Upper lobe of left lung (tissue), 6 donors: ENCODE data around the gene LPAR3. TPM values are rescaled to one million over a fixed set of nuclear protein-coding genes. Genes with fewer than 3 reads are reported as not detected.

Source experiments
- ATAC-seq, 2 donors: fragments of 200-7000 bp; cut with Tn5 transposase; one replicate each; pipeline ENCODE4 v1.9.1; 2022; ENCODE audit warnings: mild to moderate bottlenecking in 2 of 2, moderate library complexity in 2 of 2; ENCODE audit not compliant: low FRiP score in 2 of 2
- DNase-seq, 2 donors: peaks; one replicate each; pipeline ENCODE4 v3.0.0-alpha.2; 2019 to 2020
- H3K27ac ChIP-seq, 4 donors: fragments of 200-600 bp; sonication (generic); one replicate each; pipeline ENCODE4 v1.5.1; 2016 to 2019
- H3K27me3 ChIP-seq, 4 donors: fragments of 200-600 bp; sonication (generic); one replicate each; pipeline ENCODE4 v1.5.1; 2017 to 2019
- H3K36me3 ChIP-seq, 4 donors: fragments of 200-600 bp; sonication (generic); one replicate each; pipeline ENCODE4 v1.5.1; 2016 to 2019
- H3K4me1 ChIP-seq, 4 donors: fragments of 200-600 bp; sonication (generic); one replicate each; pipeline ENCODE4 v1.5.1; 2018 to 2019
- H3K4me3 ChIP-seq, 4 donors: fragments of 200-600 bp; sonication (generic); one replicate each; pipeline ENCODE4 v1.5.1; 2017 to 2019; ENCODE audit warnings: mild to moderate bottlenecking in 2 of 4, moderate library complexity in 1 of 4
- H3K9me3 ChIP-seq, 4 donors: fragments of 200-600 bp; sonication (generic); one replicate each; pipeline ENCODE4 v1.5.1; 2018 to 2019
- EP300 ChIP-seq, 4 donors: sonication (generic); formaldehyde crosslinking; IDR thresholded peaks; one replicate each; pipeline ENCODE4 v1.5.1; 2017; ENCODE audit warnings: antibody characterized with exemption in 4 of 4, control low read depth in 2 of 4
- POLR2A ChIP-seq, 4 donors: fragments of 450-650 bp; IDR thresholded peaks; one replicate each; pipeline ENCODE4 v1.5.1; 2016 to 2017; ENCODE audit warnings: antibody characterized with exemption in 4 of 4, mild to moderate bottlenecking in 2 of 4
- POLR2AphosphoS5 ChIP-seq, 2 donors: sonication (generic); formaldehyde crosslinking; IDR thresholded peaks; one replicate each; pipeline ENCODE4 v1.5.1; 2017; ENCODE audit warnings: antibody characterized with exemption in 2 of 2
- WGBS, 2 donors: methylation state at CpG; one replicate each; pipeline ENCODE4 v1.1.5; 2017 to 2018; 5-methylcytosine and 5-hydroxymethylcytosine counted together
- total RNA-seq, 6 donors: library from RNA; depleted of rRNA in 4 of 6; stranded (reverse); fragments of >200 nt in 4 of 6; gene quantifications; one replicate each; pipeline versions ENCODE4 v1.1.0 to v1.2.1, GENCODE V29; 2016 to 2021
- TF ChIP-seq, protein P1 (sequence below), 6 experiments: fragments of 450-650 bp in 4 of 6; fragments of 200-600 bp in 2 of 6; sonication (generic) in 2 of 6; IDR thresholded peaks; one replicate each; pipeline ENCODE4 v1.5.1; 2016 to 2019; ENCODE audit warnings: antibody characterized with exemption in 6 of 6
- donor health status: DM: no; HTN: no; CAD: no; lungs with moderate emphysema.
- donor health status: DM: no; HTN: yes; CAD: no; lungs with severe emphysema.

The LPAR3 gene
- total RNA-seq, 6 donors from 2014 or later: 1.5 to 9.8 (median 4.3) TPM; not detected in 1

DNA sequence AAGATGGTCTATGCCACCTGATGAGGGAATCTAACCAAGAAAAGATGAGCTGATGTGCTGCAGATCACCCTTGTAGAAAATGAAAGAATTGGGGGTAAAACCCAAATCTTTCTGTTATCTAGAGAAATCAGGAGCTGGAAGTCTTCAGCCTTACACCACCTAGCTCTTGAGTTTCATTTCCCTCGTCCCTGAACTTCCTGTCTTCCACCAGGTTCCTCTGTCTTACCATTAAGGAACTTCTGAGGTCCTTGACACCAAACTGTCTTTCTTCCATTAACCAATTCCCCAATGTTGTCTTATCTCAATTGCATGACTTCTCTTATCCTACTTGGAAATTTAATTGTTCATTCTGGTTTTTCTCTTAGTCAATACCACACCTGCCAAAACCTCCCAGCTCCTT, 31.5 kb downstream of the LPAR3 start:
- TF ChIP-seq POLR2A (IDR thresholded peaks at IDR 0.05) (no peak), POLR2AphosphoS5 (IDR thresholded peaks at IDR 0.05) (no peak)
- H3K9me3 ChIP-seq: no peaks in the 10 kb centered on the region
- H3K27ac ChIP-seq: no peak overlapping the region
- 26 to 29% methylated on average over 1 of the region's 1 CpG for WGBS, 2 donors
- ATAC-seq: no peak
- no peaks in the 10 kb centered on the region for H3K27me3 ChIP-seq
- DNase-seq: no peak
- no peaks in the 10 kb centered on the region for H3K4me1 ChIP-seq
- H3K36me3 ChIP-seq: no peaks in the 10 kb centered on the region
- H3K4me3 ChIP-seq: no peak overlapping the region

DNA sequence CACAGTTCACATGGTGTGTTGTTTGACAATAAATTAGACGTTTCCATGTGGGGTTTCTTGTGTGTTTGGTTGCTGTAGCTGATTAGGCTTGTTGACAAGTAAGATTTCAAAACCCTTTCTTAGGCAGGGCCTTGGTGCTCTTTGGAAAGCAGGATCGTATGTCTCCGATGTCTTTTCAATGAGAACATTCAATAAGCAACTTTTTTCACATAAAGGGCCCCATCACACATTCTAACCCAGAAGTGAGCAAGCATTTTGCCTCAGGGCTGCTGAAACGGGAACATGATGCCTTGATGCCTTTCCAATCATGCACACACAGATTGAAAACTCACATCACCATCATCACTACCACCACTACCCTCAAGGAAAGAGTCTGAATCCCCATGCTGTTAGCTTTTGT, 33.1 kb downstream of the LPAR3 start:
- no peaks in the 10 kb centered on the region for H3K36me3 ChIP-seq
- no peaks in the 10 kb centered on the region for H3K27me3 ChIP-seq
- peaks cover 0 to 1% (median 0%) of the 10 kb centered on the region in 4 donors for H3K4me1 ChIP-seq
- no peak overlapping the region for H3K27ac ChIP-seq
- no peaks in the 10 kb centered on the region for H3K9me3 ChIP-seq
- ATAC-seq: no peak
- WGBS, 2 donors: 76 to 85% methylated on average over 4 of the region's 4 CpGs
- no peak for DNase-seq
- TF ChIP-seq EP300 (IDR thresholded peaks at IDR 0.05) (no peak), POLR2AphosphoS5 (IDR thresholded peaks at IDR 0.05) (no peak), POLR2A (IDR thresholded peaks at IDR 0.05) (no peak)
- TF ChIP-seq, protein P1, sequence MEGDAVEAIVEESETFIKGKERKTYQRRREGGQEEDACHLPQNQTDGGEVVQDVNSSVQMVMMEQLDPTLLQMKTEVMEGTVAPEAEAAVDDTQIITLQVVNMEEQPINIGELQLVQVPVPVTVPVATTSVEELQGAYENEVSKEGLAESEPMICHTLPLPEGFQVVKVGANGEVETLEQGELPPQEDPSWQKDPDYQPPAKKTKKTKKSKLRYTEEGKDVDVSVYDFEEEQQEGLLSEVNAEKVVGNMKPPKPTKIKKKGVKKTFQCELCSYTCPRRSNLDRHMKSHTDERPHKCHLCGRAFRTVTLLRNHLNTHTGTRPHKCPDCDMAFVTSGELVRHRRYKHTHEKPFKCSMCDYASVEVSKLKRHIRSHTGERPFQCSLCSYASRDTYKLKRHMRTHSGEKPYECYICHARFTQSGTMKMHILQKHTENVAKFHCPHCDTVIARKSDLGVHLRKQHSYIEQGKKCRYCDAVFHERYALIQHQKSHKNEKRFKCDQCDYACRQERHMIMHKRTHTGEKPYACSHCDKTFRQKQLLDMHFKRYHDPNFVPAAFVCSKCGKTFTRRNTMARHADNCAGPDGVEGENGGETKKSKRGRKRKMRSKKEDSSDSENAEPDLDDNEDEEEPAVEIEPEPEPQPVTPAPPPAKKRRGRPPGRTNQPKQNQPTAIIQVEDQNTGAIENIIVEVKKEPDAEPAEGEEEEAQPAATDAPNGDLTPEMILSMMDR (IDR thresholded peaks at IDR 0.05): no peak
- H3K4me3 ChIP-seq: no peak overlapping the region

DNA sequence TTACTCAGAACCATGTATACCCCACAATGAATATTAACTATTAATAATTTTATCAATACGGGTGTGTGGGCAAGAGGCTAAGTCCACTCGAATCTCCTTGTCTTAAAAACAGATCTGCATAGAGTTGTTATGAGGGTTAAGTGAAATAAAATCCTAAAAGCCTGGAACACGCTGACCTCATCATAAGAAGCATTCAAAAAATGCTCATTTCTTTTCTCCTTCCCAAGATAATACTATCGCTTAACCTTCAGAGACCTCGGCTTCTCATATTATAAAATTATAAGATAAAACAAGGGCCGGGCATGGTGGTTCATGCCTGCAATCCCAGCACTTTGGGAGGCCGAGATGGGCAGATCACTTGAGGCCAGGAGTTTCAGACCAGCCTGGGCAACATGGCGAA, 35.1 kb downstream of the LPAR3 start:
- Histone ChIP-seq H3K27me3 (no peaks in the 10 kb centered on the region), H3K4me3 (no peak overlapping the region), H3K36me3 (no peaks in the 10 kb centered on the region), H3K4me1 (peaks cover 0 to 3% (median 0%) of the 10 kb centered on the region in 4 donors), H3K27ac (no peak overlapping the region), H3K9me3 (no peaks in the 10 kb centered on the region)
- ATAC-seq: no peak
- 89 to 92% methylated on average over 8 of the region's 8 CpGs for WGBS, 2 donors
- no peak for TF ChIP-seq POLR2A (IDR thresholded peaks at IDR 0.05)
- no peak for TF ChIP-seq POLR2AphosphoS5 (IDR thresholded peaks at IDR 0.05)
- TF ChIP-seq, protein P1 (IDR thresholded peaks at IDR 0.05): no peak
- TF ChIP-seq EP300 (IDR thresholded peaks at IDR 0.05): no peak
- no peak for DNase-seq

DNA sequence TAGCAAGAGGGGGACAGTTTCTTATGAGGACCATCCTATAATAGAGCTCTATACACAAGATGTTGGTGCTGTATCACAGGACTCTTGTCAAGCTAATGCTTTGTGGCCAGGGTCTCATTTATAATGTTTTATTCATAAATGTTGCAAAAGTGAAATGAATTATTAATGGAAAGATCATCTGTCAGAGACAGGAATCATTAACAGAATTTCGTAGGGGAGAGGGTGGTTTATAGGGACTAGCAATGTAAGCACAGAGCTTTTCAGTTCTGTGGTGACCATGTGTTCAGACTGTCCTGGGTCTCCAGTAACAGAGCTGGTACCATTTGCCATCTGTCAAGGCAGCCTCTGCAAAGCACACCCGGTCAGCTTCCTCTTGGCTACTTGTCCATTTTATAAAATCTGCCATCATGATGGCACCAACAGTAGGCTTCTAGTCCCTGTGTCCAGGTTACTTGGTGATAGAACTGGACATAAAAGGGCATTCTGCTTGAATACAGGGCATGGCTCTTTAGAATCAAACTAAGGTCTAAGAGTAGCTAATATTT, 36.2 kb downstream of the LPAR3 start:
- no peak for TF ChIP-seq POLR2AphosphoS5 (IDR thresholded peaks at IDR 0.05)
- TF ChIP-seq, protein P1 (IDR thresholded peaks at IDR 0.05): no peak
- no peak for TF ChIP-seq POLR2A (IDR thresholded peaks at IDR 0.05)
- no peak for TF ChIP-seq EP300 (IDR thresholded peaks at IDR 0.05)
- Histone ChIP-seq H3K4me1 (peaks cover 0 to 3% (median 0%) of the 10 kb centered on the region in 4 donors), H3K9me3 (no peaks in the 10 kb centered on the region), H3K27ac (no peak overlapping the region), H3K36me3 (no peaks in the 10 kb centered on the region), H3K27me3 (no peaks in the 10 kb centered on the region), H3K4me3 (no peak overlapping the region)
- 74 to 80% methylated on average over 2 of the region's 2 CpGs for WGBS, 2 donors
- no peak for ATAC-seq
- no peak for DNase-seq

DNA sequence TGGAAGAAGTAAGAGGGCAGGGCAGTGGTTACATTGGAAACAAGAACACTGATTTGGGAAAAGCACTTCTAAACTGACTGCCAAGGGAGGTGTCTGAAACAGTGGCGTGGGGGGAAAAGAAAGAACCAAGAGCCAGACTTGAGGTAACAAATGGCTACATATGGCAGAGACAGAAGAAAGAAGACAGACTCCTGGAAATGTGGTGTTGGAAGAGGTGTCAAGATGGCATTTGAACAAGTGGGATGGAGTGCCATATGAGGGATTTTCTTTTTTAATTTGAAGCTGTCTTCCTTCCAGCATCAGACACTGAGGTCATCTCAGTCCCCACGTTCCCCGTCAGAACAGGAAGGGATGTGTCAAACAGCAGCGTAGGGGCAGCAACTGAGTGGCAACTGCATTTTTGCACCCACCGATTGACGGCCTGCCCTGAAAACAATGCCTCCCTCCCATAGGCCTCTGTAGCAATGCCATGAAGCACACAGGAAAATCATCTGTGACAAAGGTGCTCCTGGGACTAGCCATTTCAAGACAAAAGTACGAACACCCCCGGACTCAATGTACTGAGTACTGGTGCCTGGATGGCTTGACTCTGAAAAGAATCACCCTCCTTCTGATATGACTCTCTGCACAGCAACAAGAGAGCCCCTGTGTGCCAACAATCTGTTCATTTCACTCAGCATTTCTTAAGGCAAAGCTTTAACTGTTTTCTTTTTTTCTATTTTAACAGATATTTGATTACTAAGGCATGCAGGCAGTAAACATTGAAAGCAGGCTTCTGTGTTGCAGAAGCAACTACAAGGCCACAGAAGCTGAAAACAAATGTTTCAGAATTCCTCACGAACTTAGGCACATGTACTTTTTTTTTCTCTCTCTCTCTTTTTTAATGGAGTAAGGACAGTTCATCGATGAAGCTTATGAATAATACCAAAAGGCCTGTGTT, 37.0 kb downstream of the LPAR3 start:
- WGBS, 2 donors: 69 to 81% methylated on average over 8 to 10 of the region's 10 CpGs
- H3K36me3 ChIP-seq: no peaks in the 10 kb centered on the region
- no peaks in the 10 kb centered on the region for H3K27me3 ChIP-seq
- TF ChIP-seq, protein P1 (IDR thresholded peaks at IDR 0.05): no peak
- TF ChIP-seq EP300 (IDR thresholded peaks at IDR 0.05): no peak
- TF ChIP-seq POLR2AphosphoS5 (IDR thresholded peaks at IDR 0.05): no peak
- no peak for TF ChIP-seq POLR2A (IDR thresholded peaks at IDR 0.05)
- no peak for DNase-seq
- peaks cover 0 to 3% (median 0%) of the 10 kb centered on the region in 4 donors for H3K4me1 ChIP-seq
- no peak overlapping the region for H3K27ac ChIP-seq
- no peak for ATAC-seq
- H3K9me3 ChIP-seq: no peaks in the 10 kb centered on the region
- no peak overlapping the region for H3K4me3 ChIP-seq
